ENCODE measurements around the gene ARHGEF7. TPM values are rescaled to one million over a fixed set of nuclear protein-coding genes. Genes with fewer than 3 reads are reported as not detected.
A peak's percentile ranks its signal among the peaks of the same experiment; 100 is the strongest.

ARHGEF7 gene
- polyA plus RNA-seq, 1 donor: 86.2 TPM

- DNase-seq: no peak
Measured at GRCh38 chr13:111112196-111112595, 2.9 kb upstream of the ARHGEF7 start.

- DNase-seq: no peak
Measured at GRCh38 chr13:111114362-111115060, 599 bp upstream of the ARHGEF7 start.

GRCh38 chr13:111115965-111116521, 933 bp downstream of the ARHGEF7 start:
- peak; percentile 72 for DNase-seq

GRCh38 chr13:111116856-111117255, 1.7 kb downstream of the ARHGEF7 start:
- DNase-seq: no peak

- no peak for DNase-seq
Measured at GRCh38 chr13:111117289-111117688, 2.2 kb downstream of the ARHGEF7 start.

- DNase-seq: no peak
Measured at GRCh38 chr13:111117961-111118360, 2.9 kb downstream of the ARHGEF7 start.

GRCh38 chr13:111118898-111119607, 3.9 kb downstream of the ARHGEF7 start:
- DNase-seq: no peak

- DNase-seq: no peak
Measured at GRCh38 chr13:111119966-111120365, 4.9 kb downstream of the ARHGEF7 start.

GRCh38 chr13:111120422-111120821, 5.3 kb downstream of the ARHGEF7 start:
- DNase-seq: no peak

GRCh38 chr13:111120913-111121312, 5.8 kb downstream of the ARHGEF7 start:
- DNase-seq: no peak

- DNase-seq: no peak
Measured at GRCh38 chr13:111121506-111121905, 6.4 kb downstream of the ARHGEF7 start.

GRCh38 chr13:111122056-111122455, 6.9 kb downstream of the ARHGEF7 start:
- no peak for DNase-seq

- no peak for DNase-seq
Measured at GRCh38 chr13:111122631-111123030, 7.5 kb downstream of the ARHGEF7 start.

GRCh38 chr13:111123221-111123620, 8.1 kb downstream of the ARHGEF7 start:
- DNase-seq: no peak

GRCh38 chr13:111123649-111124048, 8.5 kb downstream of the ARHGEF7 start:
- no peak for DNase-seq

- DNase-seq: no peak
Measured at GRCh38 chr13:111126509-111126908, 11.4 kb downstream of the ARHGEF7 start.

- no peak for DNase-seq
Measured at GRCh38 chr13:111129465-111130115, 14.5 kb downstream of the ARHGEF7 start.

- DNase-seq: no peak
Measured at GRCh38 chr13:111130116-111130508, 15.0 kb downstream of the ARHGEF7 start.

GRCh38 chr13:111131048-111131447, 15.9 kb downstream of the ARHGEF7 start:
- no peak for DNase-seq

- DNase-seq: no peak
Measured at GRCh38 chr13:111131611-111132010, 16.5 kb downstream of the ARHGEF7 start.

- no peak for DNase-seq
Measured at GRCh38 chr13:111132948-111133347, 17.8 kb downstream of the ARHGEF7 start.

- no peak for DNase-seq
Measured at GRCh38 chr13:111139452-111139851, 24.3 kb downstream of the ARHGEF7 start.

GRCh38 chr13:111139873-111140561, 24.9 kb downstream of the ARHGEF7 start:
- DNase-seq: no peak
